ENCODE data around the gene TMEM14A. TPM values are rescaled to one million over a fixed set of nuclear protein-coding genes. Genes with fewer than 3 reads are reported as not detected.

TMEM14A gene, protein sequence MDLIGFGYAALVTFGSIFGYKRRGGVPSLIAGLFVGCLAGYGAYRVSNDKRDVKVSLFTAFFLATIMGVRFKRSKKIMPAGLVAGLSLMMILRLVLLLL
- total RNA-seq, result 12.2 and 15.1 TPM in 2 replicates

- intact Hi-C loops (cut with micrococcal nuclease), result loop anchor here (1.0 to 5.0 kb wide), 4 partner anchors 7 to 877 kb away; partner anchors contain the start of genes EFHC1, GCLC and GSTA4
Observed at GRCh38 chr6:52670502-52671409, at the start of gene TMEM14A. Gene TMEM14A (plus strand): TSS chr6:52671113. CDS start chr6:52677103, 5,990 bp downstream.

DNA sequence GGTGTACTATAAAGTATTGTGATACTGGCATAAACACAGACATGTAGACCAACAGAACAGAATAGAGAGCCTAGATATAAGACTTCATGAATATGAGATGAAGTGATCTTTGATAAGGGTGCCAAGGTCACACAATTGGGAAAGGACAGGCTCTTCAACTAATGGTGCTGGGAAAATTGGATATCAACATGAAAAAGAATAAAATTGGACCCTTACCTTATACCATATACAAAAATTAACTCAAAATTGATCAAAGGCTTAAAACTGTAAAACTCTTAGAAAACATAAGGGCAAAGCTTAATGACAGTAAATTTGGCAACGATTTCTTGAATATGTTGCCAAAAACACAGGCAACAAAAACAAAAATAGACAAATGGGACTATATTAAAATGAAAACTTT is 49.3 kb upstream of the TMEM14A start:
- Mint-ChIP-seq H3K4me3 (no peak overlapping the region), H3K9me3 (no peaks in the 10 kb centered on the region), H3K27me3 (ENCODE audit: insufficient read depth) (peaks cover 10% of the 10 kb centered on the region), H3K27ac (no peak overlapping the region), H3K4me1 (ENCODE audit: low read depth) (no peaks in the 10 kb centered on the region), H3K36me3 (ENCODE audit: low read depth) (no peaks in the 10 kb centered on the region)
- no peak for DNase-seq (ENCODE audit: low spot score)
- intact Hi-C loops (cut with micrococcal nuclease), result no loop called here

More at GRCh38 chr6:52670502-52671409, at the start of gene TMEM14A:
- Mint-ChIP-seq H3K9me3 (no peaks in the 10 kb centered on the region), H3K27me3 (ENCODE audit: insufficient read depth) (peaks cover 5% of the 10 kb centered on the region), H3K4me1 (ENCODE audit: low read depth) (peaks cover 33% of the 10 kb centered on the region), H3K4me3 (peak within 1 kb of the TSS; percentile 92), H3K36me3 (ENCODE audit: low read depth) (peaks cover 6% of the 10 kb centered on the region), H3K27ac (peak within 1 kb of the TSS; percentile 60)
- DNase-seq (ENCODE audit: low spot score), result peak; percentile 91

- H3K9me3 Mint-ChIP-seq, result no peaks in the 10 kb centered on the region
- H3K27ac Mint-ChIP-seq, result no peak overlapping the region
- no peaks in the 10 kb centered on the region for H3K4me1 Mint-ChIP-seq (ENCODE audit: low read depth)
- H3K27me3 Mint-ChIP-seq (ENCODE audit: insufficient read depth), result peaks cover 11% of the 10 kb centered on the region
- H3K36me3 Mint-ChIP-seq (ENCODE audit: low read depth), result no peaks in the 10 kb centered on the region
- intact Hi-C loops (cut with micrococcal nuclease), result no loop called here
- H3K4me3 Mint-ChIP-seq, result no peak overlapping the region
- DNase-seq (ENCODE audit: low spot score), result no peak
Observed at GRCh38 chr6:52622810-52623209, 48.1 kb upstream of the TMEM14A start.

GRCh38 chr6:52632011-52632410 is 38.9 kb upstream of the TMEM14A start:
- H3K27ac Mint-ChIP-seq, result no peak overlapping the region
- intact Hi-C loops (cut with micrococcal nuclease), result no loop called here
- no peak overlapping the region for H3K4me3 Mint-ChIP-seq
- peaks cover 6% of the 10 kb centered on the region for H3K27me3 Mint-ChIP-seq (ENCODE audit: insufficient read depth)
- no peak for DNase-seq (ENCODE audit: low spot score)
- H3K36me3 Mint-ChIP-seq (ENCODE audit: low read depth), result no peaks in the 10 kb centered on the region
- H3K4me1 Mint-ChIP-seq (ENCODE audit: low read depth), result peaks cover 9% of the 10 kb centered on the region
- no peaks in the 10 kb centered on the region for H3K9me3 Mint-ChIP-seq

GRCh38 chr6:52634211-52634610 is 36.7 kb upstream of the TMEM14A start:
- H3K27ac Mint-ChIP-seq, result no peak overlapping the region
- no peaks in the 10 kb centered on the region for H3K36me3 Mint-ChIP-seq (ENCODE audit: low read depth)
- H3K27me3 Mint-ChIP-seq (ENCODE audit: insufficient read depth), result no peaks in the 10 kb centered on the region
- intact Hi-C loops (cut with micrococcal nuclease), result no loop called here
- no peak overlapping the region for H3K4me3 Mint-ChIP-seq
- H3K9me3 Mint-ChIP-seq, result no peaks in the 10 kb centered on the region
- no peak for DNase-seq (ENCODE audit: low spot score)
- H3K4me1 Mint-ChIP-seq (ENCODE audit: low read depth), result peaks cover 9% of the 10 kb centered on the region

DNA sequence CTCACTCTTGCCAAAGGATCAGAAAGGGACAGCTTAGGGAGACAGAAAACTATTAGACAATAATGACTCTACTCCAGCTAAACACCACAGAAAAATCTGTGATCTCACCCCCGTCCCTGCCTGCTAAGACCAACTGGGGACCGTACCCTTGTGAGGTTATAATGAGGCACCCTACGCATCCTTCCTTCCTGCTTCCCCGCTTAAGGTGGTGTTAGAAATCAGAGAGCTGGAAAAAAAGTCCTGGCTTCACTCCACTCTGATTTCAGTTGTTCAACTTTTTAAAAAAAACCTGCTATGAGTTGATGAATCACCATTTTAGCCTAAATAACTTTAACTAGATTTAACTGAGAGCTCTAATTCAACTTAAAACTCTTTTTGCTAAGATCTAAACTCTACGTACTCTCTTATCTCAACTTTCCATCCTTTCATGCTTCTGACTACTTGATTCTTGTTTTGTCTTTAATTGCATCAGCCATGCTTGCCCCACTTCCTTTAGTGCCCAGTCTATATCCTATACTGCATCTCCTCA is 35.8 kb upstream of the TMEM14A start:
- Mint-ChIP-seq H3K27ac (no peak overlapping the region), H3K4me1 (ENCODE audit: low read depth) (peaks cover 9% of the 10 kb centered on the region), H3K4me3 (no peak overlapping the region), H3K27me3 (ENCODE audit: insufficient read depth) (peaks cover 2% of the 10 kb centered on the region), H3K36me3 (ENCODE audit: low read depth) (no peaks in the 10 kb centered on the region), H3K9me3 (no peaks in the 10 kb centered on the region)
- intact Hi-C loops (cut with micrococcal nuclease), result no loop called here
- DNase-seq (ENCODE audit: low spot score), result no peak

DNA sequence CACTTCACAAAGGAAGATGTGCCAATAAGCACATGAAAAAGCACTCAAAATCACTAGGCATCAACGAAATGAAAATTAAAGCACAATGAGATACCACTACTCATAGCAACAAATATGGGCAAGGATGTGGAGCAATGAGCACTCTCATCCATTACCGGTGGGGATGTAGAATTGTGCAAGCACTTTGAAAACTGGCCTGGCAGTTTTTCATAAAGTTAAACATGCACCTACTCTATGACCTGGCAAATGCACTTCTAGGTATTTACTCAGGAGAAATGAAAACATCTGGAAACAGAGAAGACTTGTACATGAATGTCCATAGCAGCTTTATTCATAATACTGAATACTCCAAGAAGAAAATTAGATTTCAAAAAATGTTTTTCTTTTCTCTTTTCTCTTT is 34.1 kb upstream of the TMEM14A start:
- H3K27me3 Mint-ChIP-seq (ENCODE audit: insufficient read depth), result peaks cover 10% of the 10 kb centered on the region
- no peaks in the 10 kb centered on the region for H3K36me3 Mint-ChIP-seq (ENCODE audit: low read depth)
- no peak overlapping the region for H3K27ac Mint-ChIP-seq
- H3K4me3 Mint-ChIP-seq, result no peak overlapping the region
- peaks cover 17% of the 10 kb centered on the region for H3K4me1 Mint-ChIP-seq (ENCODE audit: low read depth)
- intact Hi-C loops (cut with micrococcal nuclease), result no loop called here
- H3K9me3 Mint-ChIP-seq, result no peaks in the 10 kb centered on the region
- DNase-seq (ENCODE audit: low spot score), result no peak

DNA sequence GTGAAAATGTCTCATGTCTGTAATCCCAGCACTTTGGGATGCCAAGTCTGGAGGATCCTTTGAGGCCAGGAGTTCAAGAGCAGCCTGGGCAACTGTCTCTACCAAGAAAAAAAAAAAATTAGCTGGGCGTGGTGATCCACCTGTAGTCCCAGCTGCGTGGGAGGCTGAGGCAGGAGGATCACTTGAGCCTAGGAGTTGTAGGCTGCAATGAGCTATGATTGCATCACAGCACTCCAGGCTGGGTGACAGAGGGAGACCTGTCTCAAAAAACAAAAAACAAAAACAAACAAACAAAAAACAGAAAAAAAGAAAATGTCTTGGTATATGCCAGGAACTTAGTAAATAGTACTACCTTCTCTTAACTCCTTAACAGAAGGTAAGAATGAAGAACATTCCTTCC is 31.4 kb upstream of the TMEM14A start:
- Mint-ChIP-seq H3K4me1 (ENCODE audit: low read depth) (peaks cover 17% of the 10 kb centered on the region), H3K27me3 (ENCODE audit: insufficient read depth) (peaks cover 14% of the 10 kb centered on the region), H3K9me3 (no peaks in the 10 kb centered on the region), H3K4me3 (no peak overlapping the region), H3K27ac (no peak overlapping the region), H3K36me3 (ENCODE audit: low read depth) (no peaks in the 10 kb centered on the region)
- intact Hi-C loops (cut with micrococcal nuclease), result no loop called here
- DNase-seq (ENCODE audit: low spot score), result no peak

- intact Hi-C loops (cut with micrococcal nuclease), result no loop called here
- Mint-ChIP-seq H3K36me3 (ENCODE audit: low read depth) (no peaks in the 10 kb centered on the region), H3K4me1 (ENCODE audit: low read depth) (peaks cover 11% of the 10 kb centered on the region), H3K27me3 (ENCODE audit: insufficient read depth) (peaks cover 14% of the 10 kb centered on the region), H3K9me3 (no peaks in the 10 kb centered on the region), H3K27ac (no peak overlapping the region), H3K4me3 (no peak overlapping the region)
- DNase-seq (ENCODE audit: low spot score), result no peak
Observed at GRCh38 chr6:52640170-52640569, 30.7 kb upstream of the TMEM14A start.

- no peak overlapping the region for H3K27ac Mint-ChIP-seq
- peaks cover 14% of the 10 kb centered on the region for H3K27me3 Mint-ChIP-seq (ENCODE audit: insufficient read depth)
- DNase-seq (ENCODE audit: low spot score), result no peak
- no peak overlapping the region for H3K4me3 Mint-ChIP-seq
- no peaks in the 10 kb centered on the region for H3K9me3 Mint-ChIP-seq
- H3K36me3 Mint-ChIP-seq (ENCODE audit: low read depth), result no peaks in the 10 kb centered on the region
- peaks cover 7% of the 10 kb centered on the region for H3K4me1 Mint-ChIP-seq (ENCODE audit: low read depth)
- intact Hi-C loops (cut with micrococcal nuclease), result no loop called here
Observed at GRCh38 chr6:52640916-52641315, 30.0 kb upstream of the TMEM14A start.

DNA sequence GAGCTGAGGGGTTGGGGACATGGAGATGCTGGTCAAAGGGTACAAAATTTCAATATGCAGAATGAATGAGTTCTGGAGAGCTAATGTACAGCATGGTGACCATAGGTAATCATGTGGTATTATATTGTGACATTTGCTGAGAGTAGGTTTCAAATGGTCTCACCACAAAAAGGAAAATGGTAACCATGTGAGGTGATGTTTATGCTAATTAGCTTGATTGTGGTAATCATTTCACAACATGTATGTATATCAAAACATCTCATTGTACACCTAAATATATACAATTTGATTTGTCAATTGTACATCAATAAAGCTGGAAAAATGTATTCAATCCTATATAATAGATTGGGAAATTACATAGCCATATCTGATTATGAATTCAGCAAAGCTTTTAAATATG is 29.5 kb upstream of the TMEM14A start:
- peaks cover 7% of the 10 kb centered on the region for H3K4me1 Mint-ChIP-seq (ENCODE audit: low read depth)
- H3K4me3 Mint-ChIP-seq, result no peak overlapping the region
- H3K36me3 Mint-ChIP-seq (ENCODE audit: low read depth), result no peaks in the 10 kb centered on the region
- intact Hi-C loops (cut with micrococcal nuclease), result no loop called here
- no peak overlapping the region for H3K27ac Mint-ChIP-seq
- DNase-seq (ENCODE audit: low spot score), result no peak
- peaks cover 14% of the 10 kb centered on the region for H3K27me3 Mint-ChIP-seq (ENCODE audit: insufficient read depth)
- H3K9me3 Mint-ChIP-seq, result no peaks in the 10 kb centered on the region

DNA sequence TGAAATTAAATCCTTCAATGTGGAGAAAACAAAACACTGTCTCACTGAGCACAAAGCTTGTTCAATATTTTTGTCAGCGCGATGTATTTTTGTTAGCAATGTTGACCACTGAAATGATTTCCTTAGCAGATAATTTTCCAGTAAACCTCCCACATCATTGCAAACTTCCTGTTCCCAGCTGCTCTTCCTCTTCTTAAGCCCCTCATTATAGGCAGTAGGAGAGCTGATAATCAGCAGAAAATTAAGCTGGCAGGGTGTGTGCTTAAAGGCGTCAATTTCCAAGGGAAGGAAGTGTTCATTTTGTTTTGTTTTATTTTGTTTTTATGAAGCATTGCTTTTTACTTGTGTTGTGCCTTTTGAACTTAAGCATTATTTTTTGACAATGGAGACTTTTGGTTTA is 29.1 kb upstream of the TMEM14A start:
- no peaks in the 10 kb centered on the region for H3K9me3 Mint-ChIP-seq
- no peaks in the 10 kb centered on the region for H3K36me3 Mint-ChIP-seq (ENCODE audit: low read depth)
- peaks cover 15% of the 10 kb centered on the region for H3K27me3 Mint-ChIP-seq (ENCODE audit: insufficient read depth)
- DNase-seq (ENCODE audit: low spot score), result no peak
- intact Hi-C loops (cut with micrococcal nuclease), result no loop called here
- H3K4me3 Mint-ChIP-seq, result no peak overlapping the region
- H3K27ac Mint-ChIP-seq, result no peak overlapping the region
- H3K4me1 Mint-ChIP-seq (ENCODE audit: low read depth), result peaks cover 7% of the 10 kb centered on the region

DNA sequence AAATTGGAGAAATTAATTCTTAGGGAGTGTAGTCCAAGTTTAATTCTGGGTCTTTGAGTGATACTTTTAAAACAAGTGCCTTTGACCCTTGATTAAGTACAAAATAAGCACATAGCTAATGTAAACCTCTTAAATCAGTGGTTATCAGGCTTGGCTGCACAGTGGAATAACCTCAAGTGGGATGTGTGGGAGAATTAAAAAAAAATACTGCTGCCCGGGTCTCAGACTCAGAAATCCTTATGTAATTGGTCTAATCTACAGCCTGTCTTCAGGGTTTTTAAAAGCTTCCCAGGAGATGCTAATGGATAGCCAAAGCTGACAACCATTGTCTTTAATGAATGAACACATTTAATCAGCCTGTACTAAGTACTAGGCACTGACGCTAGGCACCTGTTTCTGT is 28.5 kb upstream of the TMEM14A start:
- intact Hi-C loops (cut with micrococcal nuclease), result no loop called here
- Mint-ChIP-seq H3K27me3 (ENCODE audit: insufficient read depth) (peaks cover 20% of the 10 kb centered on the region), H3K9me3 (no peaks in the 10 kb centered on the region), H3K36me3 (ENCODE audit: low read depth) (no peaks in the 10 kb centered on the region), H3K27ac (no peak overlapping the region), H3K4me3 (no peak overlapping the region), H3K4me1 (ENCODE audit: low read depth) (peaks cover 7% of the 10 kb centered on the region)
- no peak for DNase-seq (ENCODE audit: low spot score)
